Cardiac fibroblast (primary cell): ENCODE data around the gene ZNF608.
A peak's percentile ranks its signal among the peaks of the same experiment; 100 is the strongest.

Experiments
- DNase-seq, 2 donors: peaks; one replicate each; pipeline versions ENCODE4 v3.0.0 to v3.0.0-alpha.2; 2010; ENCODE audit warnings: low read depth in 2 of 2
- H3K4me3 ChIP-seq, 2 donors: replicated peaks in 1 of 2; 1 replicate in 1 of 2; 2 replicates in 1 of 2; pipeline ENCODE4 v1.5.1; 2011; ENCODE audit warnings: low read depth in 2 of 2, low read length in 2 of 2, mild to moderate bottlenecking in 2 of 2, moderate library complexity in 1 of 2
- TF ChIP-seq, protein P1 (sequence below): IDR thresholded peaks from one replicate; pipeline ENCODE4 v1.5.1; 2011; ENCODE audit warnings: low read depth, mild to moderate bottlenecking, low read length, inconsistent platforms

The ZNF608 gene

DNA sequence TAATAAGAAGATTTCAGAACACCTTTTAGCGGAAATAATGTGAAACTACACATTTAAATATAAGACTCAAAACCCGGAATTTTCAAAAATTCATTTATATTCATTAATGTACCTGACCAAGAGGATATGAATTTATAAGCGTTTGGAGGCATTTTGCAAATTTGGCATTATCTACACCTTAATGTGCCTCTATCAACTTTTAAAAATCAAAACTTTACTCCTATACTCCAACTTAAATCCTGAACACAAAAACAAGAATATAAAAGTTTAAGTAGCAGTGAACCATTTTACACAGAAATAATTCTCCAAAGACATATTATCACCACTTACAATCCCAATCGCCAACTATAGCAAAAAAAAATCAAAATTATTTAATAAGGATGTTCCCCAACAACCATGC lies 3.9 kb downstream of the ZNF608 start:
- no peak for DNase-seq
- peak overlapping the region; percentile 64 to 83 for H3K4me3 ChIP-seq
- TF ChIP-seq, protein P1, sequence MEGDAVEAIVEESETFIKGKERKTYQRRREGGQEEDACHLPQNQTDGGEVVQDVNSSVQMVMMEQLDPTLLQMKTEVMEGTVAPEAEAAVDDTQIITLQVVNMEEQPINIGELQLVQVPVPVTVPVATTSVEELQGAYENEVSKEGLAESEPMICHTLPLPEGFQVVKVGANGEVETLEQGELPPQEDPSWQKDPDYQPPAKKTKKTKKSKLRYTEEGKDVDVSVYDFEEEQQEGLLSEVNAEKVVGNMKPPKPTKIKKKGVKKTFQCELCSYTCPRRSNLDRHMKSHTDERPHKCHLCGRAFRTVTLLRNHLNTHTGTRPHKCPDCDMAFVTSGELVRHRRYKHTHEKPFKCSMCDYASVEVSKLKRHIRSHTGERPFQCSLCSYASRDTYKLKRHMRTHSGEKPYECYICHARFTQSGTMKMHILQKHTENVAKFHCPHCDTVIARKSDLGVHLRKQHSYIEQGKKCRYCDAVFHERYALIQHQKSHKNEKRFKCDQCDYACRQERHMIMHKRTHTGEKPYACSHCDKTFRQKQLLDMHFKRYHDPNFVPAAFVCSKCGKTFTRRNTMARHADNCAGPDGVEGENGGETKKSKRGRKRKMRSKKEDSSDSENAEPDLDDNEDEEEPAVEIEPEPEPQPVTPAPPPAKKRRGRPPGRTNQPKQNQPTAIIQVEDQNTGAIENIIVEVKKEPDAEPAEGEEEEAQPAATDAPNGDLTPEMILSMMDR, result no peak

DNA sequence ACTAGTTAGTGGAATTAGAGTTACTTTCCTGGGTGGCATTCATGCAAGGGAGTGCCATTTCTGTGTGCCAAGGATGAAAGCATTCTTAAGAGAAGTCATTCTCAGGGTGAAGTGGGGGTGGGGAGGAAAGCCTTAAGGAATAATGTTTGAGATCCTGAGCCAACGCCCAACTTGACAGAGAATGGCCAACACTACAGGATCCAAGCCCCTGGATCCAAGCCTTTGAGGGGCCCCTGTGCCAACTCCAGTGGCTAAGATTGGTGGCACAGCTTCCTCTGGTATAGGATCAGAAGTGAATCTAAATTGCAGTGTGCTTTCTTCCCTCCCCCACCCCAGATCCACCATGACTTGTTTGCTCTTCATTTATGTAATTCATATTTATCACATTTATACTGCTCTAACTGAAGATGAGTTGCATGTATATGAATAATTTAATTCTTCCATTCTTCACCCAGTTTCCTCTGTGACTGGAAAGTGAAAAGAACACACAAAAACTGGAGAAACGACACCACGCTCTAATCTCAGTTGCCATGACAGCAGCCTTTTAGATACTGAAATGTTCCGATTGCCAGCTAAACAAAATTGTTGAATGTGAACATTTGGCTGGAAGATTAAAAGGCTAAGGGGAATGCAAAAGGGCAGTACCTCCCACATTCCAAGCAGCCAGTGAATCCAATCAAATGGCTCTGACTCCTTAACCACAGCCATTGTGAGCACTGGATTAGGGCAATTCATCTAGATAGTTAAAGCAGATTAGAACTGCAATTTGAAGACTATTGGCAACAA lies 4.5 kb downstream of the ZNF608 start:
- TF ChIP-seq, protein P1, result no peak
- DNase-seq, result peak; percentile 84 to 95
- peak overlapping the region; percentile 4 to 14 for H3K4me3 ChIP-seq

GRCh38 chr5:124740991-124741583 lies 5.4 kb downstream of the ZNF608 start:
- no peak overlapping the region for H3K4me3 ChIP-seq
- TF ChIP-seq, protein P1, result no peak
- peak in 1 of 2 donors; percentile 23 for DNase-seq

DNA sequence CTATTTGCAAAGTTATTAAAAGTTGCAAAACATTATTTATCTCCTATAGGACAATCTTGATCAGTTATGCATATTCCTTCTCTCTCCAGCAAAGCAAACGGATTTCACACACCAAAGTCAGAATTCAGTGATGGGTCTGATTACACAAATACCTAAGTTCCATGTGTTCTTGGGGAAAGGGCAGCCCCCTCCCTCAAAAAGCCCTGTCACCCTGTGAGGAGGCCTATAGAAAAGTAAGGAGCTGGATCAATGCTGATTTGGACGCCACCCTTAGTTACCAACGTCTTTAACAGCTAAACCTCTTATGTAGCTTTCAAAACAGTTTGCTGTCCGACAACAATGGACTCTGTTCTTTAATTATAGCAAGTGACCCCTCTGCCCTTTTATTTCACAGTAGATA lies 6.4 kb downstream of the ZNF608 start:
- TF ChIP-seq, protein P1, result no peak
- H3K4me3 ChIP-seq, result no peak overlapping the region
- no peak for DNase-seq

GRCh38 chr5:124739634-124740025 lies 6.8 kb downstream of the ZNF608 start:
- DNase-seq, result no peak
- no peak overlapping the region for H3K4me3 ChIP-seq
- TF ChIP-seq, protein P1, result no peak

- TF ChIP-seq, protein P1, result no peak
- no peak overlapping the region for H3K4me3 ChIP-seq
- DNase-seq, result no peak
These were observed 7.5 kb downstream of the ZNF608 start for GRCh38 chr5:124738681-124739633.
